ENCODE data around the gene FLAD1.

Gene FLAD1

DNA sequence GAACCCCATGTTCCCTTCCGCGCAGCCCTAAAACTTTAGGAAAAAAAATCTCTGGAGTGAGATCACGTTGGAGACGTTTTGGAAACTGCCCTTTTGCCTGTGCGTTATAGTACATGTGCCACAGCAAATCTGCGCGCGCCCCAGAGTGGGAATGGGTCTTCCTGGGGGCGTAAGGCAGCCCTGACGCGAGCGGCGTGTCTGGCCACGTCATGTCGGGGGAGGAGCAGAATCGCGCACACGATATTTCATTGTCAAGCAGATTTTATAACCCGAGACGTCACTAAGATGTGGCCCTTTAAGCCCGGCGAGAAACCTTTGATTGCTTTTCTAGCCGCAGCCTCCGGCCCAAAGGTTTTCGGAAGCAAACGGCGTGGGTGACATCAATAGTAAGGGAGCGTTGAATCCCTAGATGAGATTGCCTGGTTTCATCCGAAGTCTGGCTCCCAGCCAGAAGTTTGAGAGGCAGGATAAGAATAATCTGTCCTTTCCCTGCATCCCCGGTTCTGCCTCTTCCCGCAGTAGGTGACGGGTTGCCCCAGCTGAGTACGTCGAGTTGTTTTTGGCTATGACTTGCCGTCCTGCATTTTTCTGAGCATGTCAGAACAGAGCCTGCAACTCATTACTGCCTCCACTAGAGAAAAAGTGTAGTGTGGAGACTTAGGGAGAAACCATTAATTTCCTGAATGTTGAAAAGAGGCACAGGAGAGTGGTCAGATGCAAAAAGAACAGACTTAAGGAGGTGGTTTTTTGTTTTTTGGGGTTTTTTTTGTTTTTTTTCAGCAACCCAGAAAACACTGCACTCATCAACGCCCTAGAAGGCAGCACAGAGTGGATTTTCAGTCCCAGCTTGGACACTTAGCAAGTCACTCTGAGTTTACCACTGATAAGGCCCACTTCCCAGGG is 45.8 kb upstream of the FLAD1 start:
- peak; percentile 84 to 94 for DNase-seq
- no peaks in the 10 kb centered on the region for H3K27me3 ChIP-seq

DNA sequence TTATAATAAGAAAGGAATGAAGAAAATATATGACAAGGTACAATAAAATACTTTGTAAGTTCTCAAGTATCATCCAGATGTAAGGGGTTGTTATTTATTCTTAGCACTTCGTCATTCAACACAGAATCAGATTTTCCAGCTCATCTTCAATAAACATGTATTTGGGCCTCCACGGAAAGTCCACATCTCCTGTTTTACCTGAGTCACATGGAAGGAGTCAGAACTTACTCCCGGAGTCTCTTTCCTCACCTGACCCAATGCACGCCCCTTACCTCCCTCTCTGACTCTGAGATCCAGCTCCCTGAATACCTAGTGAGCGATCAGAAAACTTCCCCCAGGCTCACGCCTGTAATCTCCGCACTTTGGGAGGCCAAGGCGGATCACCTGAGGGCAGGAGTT is 45.2 kb upstream of the FLAD1 start:
- Histone ChIP-seq H3K36me3 (no peaks in the 10 kb centered on the region), H3K9me3 (no peaks in the 10 kb centered on the region), H3K4me3 (peak overlapping the region; percentile 62 to 77), H3K4me1 (peaks cover 0 to 47% (median 28%) of the 10 kb centered on the region in 4 donors), H3K27me3 (no peaks in the 10 kb centered on the region), H3K27ac (peak overlapping the region; percentile 94 to 97)
- TF ChIP-seq, protein P1, sequence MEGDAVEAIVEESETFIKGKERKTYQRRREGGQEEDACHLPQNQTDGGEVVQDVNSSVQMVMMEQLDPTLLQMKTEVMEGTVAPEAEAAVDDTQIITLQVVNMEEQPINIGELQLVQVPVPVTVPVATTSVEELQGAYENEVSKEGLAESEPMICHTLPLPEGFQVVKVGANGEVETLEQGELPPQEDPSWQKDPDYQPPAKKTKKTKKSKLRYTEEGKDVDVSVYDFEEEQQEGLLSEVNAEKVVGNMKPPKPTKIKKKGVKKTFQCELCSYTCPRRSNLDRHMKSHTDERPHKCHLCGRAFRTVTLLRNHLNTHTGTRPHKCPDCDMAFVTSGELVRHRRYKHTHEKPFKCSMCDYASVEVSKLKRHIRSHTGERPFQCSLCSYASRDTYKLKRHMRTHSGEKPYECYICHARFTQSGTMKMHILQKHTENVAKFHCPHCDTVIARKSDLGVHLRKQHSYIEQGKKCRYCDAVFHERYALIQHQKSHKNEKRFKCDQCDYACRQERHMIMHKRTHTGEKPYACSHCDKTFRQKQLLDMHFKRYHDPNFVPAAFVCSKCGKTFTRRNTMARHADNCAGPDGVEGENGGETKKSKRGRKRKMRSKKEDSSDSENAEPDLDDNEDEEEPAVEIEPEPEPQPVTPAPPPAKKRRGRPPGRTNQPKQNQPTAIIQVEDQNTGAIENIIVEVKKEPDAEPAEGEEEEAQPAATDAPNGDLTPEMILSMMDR (IDR thresholded peaks at IDR 0.05), result no peak
- no peak for DNase-seq
- intact Hi-C loops (cut with DNase I; ENCODE audit: low total_unique reads), result loop anchor here (2.0 kb wide), 1 partner anchor 37 kb away; the partner anchor contains the start of gene CKS1B

More for the DNA sequence above, 45.8 kb upstream of the FLAD1 start:
- H3K4me3 ChIP-seq, result peak overlapping the region; percentile 62 to 77
- H3K4me1 ChIP-seq, result peaks cover 0 to 43% (median 27%) of the 10 kb centered on the region in 4 donors
- peak overlapping the region; percentile 94 to 97 for H3K27ac ChIP-seq
- intact Hi-C loops (cut with DNase I; ENCODE audit: low total_unique reads), result loop anchor here (2.0 kb wide), 1 partner anchor 37 kb away; the partner anchor contains the start of gene CKS1B
- H3K36me3 ChIP-seq, result no peaks in the 10 kb centered on the region
- TF ChIP-seq, protein P1 (IDR thresholded peaks at IDR 0.05), result peak; percentile 43 to 48
- no peaks in the 10 kb centered on the region for H3K9me3 ChIP-seq

DNA sequence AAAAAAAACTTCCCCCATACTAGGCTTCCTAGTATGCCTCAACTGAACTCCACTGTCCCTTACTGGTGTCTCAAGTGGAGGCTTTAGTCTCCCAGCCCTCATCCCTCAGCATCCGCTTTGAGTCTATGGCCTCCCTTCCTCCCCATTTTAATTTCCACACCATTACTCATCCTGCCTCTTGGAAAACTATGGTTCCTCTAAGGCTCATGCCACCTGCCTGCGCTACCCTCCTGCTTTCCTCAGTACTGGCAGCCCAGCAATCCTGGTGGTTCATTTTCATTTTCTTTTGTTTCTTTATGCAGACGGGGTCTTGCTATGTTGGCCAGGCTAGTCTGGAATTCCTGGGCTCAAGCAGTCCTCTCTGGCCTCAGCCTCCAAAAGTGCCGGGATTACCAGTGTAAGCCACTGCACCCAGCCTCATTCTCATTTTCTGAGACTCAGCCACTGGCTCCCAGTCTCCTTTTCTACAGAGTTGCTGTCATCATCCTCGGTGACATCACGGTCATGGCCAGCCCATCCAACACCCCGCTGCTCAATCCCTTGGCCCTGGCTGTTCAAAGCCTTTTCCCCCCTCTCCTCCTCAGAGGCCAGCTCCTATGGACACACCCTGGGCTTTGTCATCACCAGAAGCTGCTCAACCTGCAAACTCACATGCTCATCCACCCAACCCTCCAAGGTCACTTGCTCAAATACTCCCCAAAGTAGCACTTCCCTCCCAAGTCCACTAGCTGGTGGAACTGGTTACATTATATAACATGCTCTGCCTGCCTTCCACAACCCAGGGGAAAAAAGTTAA is 44.3 kb upstream of the FLAD1 start:
- intact Hi-C loops (cut with DNase I; ENCODE audit: low total_unique reads), result no loop called here
- Histone ChIP-seq H3K4me1 (peaks cover 0 to 49% (median 30%) of the 10 kb centered on the region in 4 donors), H3K36me3 (no peaks in the 10 kb centered on the region), H3K4me3 (no peak overlapping the region), H3K27me3 (no peaks in the 10 kb centered on the region), H3K27ac (peak overlapping the region; percentile 94 to 97), H3K9me3 (no peaks in the 10 kb centered on the region)
- no peak for DNase-seq
- TF ChIP-seq, protein P1 (IDR thresholded peaks at IDR 0.05), result no peak

DNA sequence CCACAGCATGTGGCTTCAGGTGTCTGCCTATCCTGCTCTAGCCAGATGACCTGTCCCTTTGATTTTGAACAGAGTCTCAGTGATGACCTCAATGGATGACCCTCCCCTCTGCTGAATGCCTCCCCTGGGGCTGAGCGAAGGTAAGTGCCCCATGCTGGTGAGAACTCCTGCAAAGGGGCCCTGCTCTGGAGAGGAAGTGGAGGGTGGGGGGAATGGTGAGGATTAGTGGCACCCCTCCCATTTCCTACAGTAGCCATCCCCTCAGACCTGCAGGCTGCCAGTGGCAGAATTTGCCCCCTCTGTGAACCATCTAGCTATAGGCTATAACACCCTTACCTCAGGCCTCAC is 43.0 kb upstream of the FLAD1 start:
- TF ChIP-seq, protein P1 (IDR thresholded peaks at IDR 0.05), result no peak
- H3K36me3 ChIP-seq, result peaks cover 0 to 7% (median 5%) of the 10 kb centered on the region in 3 donors
- intact Hi-C loops (cut with DNase I; ENCODE audit: low total_unique reads), result no loop called here
- no peaks in the 10 kb centered on the region for H3K27me3 ChIP-seq
- DNase-seq, result no peak
- peaks cover 0 to 60% (median 34%) of the 10 kb centered on the region in 4 donors for H3K4me1 ChIP-seq
- H3K9me3 ChIP-seq, result no peaks in the 10 kb centered on the region
- no peak overlapping the region for H3K4me3 ChIP-seq
- peak overlapping the region; percentile 2 to 94 for H3K27ac ChIP-seq

DNA sequence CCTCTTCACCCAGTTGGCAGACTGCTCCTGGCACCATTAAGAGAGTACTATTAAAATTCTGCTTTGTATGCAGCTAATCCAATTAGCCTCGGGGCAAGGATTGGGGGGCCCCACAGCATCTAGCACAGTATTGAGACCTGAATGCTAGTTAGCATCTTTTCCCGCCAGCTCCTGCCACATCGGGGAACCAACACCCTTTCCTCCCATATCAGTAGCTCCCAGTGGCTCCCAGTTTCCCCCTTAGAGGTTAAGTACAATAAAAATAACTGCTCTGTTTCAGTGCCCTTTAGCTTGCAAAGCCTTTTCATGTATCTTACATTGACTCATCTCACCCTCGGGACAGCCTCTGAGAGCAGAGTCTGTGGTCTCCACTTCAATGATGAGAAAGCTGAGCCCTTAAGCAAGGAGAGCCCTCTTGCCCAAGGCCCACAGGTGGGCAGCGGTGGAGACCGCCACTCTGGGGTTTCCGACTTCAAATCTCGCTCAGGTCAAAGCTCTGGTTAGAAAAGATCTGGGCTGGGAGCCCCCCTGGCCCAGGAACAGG is 42.4 kb upstream of the FLAD1 start:
- Histone ChIP-seq H3K4me3 (no peak overlapping the region), H3K4me1 (peaks cover 0 to 55% (median 29%) of the 10 kb centered on the region in 4 donors), H3K36me3 (peaks cover 0 to 13% (median 5%) of the 10 kb centered on the region in 3 donors), H3K27ac (peak overlapping the region in 1 of 2 donors; percentile 94), H3K9me3 (no peaks in the 10 kb centered on the region), H3K27me3 (no peaks in the 10 kb centered on the region)
- TF ChIP-seq, protein P1 (IDR thresholded peaks at IDR 0.05), result no peak
- intact Hi-C loops (cut with DNase I; ENCODE audit: low total_unique reads), result no loop called here
- DNase-seq, result no peak

All from tibial artery (tissue), 4 donors.